Jurkat, Clone E6-1 (cell line): ENCODE results near the gene MMP24OS.

Source experiments
- DNase-seq: peaks from one replicate; pipeline ENCODE4 v3.0.0-alpha.2; 2011; ENCODE audit warnings: low read depth, low spot score
- H3K4me3 ChIP-seq: 2 replicates; pipeline ENCODE4 v1.5.1; 2011; ENCODE audit warnings: mild to moderate bottlenecking, low read length, control low read depth, moderate library complexity

The MMP24OS gene

GRCh38 chr20:35281506-35282101 is 3.7 kb upstream of the MMP24OS start:
- no peak overlapping the region for H3K4me3 ChIP-seq
- no peak for DNase-seq

- no peak overlapping the region for H3K4me3 ChIP-seq
- DNase-seq = no peak
Measured at GRCh38 chr20:35280523-35280922, 2.6 kb upstream of the MMP24OS start.

GRCh38 chr20:35279533-35280174 is 1.7 kb upstream of the MMP24OS start:
- DNase-seq = no peak
- no peak overlapping the region for H3K4me3 ChIP-seq

- no peak for DNase-seq
- H3K4me3 ChIP-seq = no peak overlapping the region
Measured at GRCh38 chr20:35279040-35279439, 1.1 kb upstream of the MMP24OS start.

GRCh38 chr20:35277127-35277526 is 795 bp downstream of the MMP24OS start:
- peak overlapping the region; percentile 81 for H3K4me3 ChIP-seq

GRCh38 chr20:35276408-35276807 is 1.5 kb downstream of the MMP24OS start:
- no peak for DNase-seq
- no peak overlapping the region for H3K4me3 ChIP-seq

More at GRCh38 chr20:35277127-35277526, 795 bp downstream of the MMP24OS start:
- no peak for DNase-seq

- no peak for DNase-seq
- H3K4me3 ChIP-seq = no peak overlapping the region
Measured at GRCh38 chr20:35275741-35276251, 2.1 kb downstream of the MMP24OS start.

- H3K4me3 ChIP-seq = no peak overlapping the region
- DNase-seq = no peak
Measured at GRCh38 chr20:35274172-35275092, 3.5 kb downstream of the MMP24OS start.

GRCh38 chr20:35273449-35274171 is 4.3 kb downstream of the MMP24OS start:
- no peak overlapping the region for H3K4me3 ChIP-seq
- no peak for DNase-seq

GRCh38 chr20:35271904-35272303 is 6.0 kb downstream of the MMP24OS start:
- no peak for DNase-seq
- H3K4me3 ChIP-seq = no peak overlapping the region

GRCh38 chr20:35271073-35271882 is 6.6 kb downstream of the MMP24OS start:
- DNase-seq = no peak
- no peak overlapping the region for H3K4me3 ChIP-seq

- DNase-seq = no peak
- H3K4me3 ChIP-seq = no peak overlapping the region
Measured at GRCh38 chr20:35270021-35270902, 7.7 kb downstream of the MMP24OS start.

- H3K4me3 ChIP-seq = no peak overlapping the region
- no peak for DNase-seq
Measured at GRCh38 chr20:35269055-35269781, 8.7 kb downstream of the MMP24OS start.

GRCh38 chr20:35267092-35267491 is 10.8 kb downstream of the MMP24OS start:
- no peak overlapping the region for H3K4me3 ChIP-seq

GRCh38 chr20:35264755-35265154 is 13.2 kb downstream of the MMP24OS start:
- DNase-seq = no peak
- no peak overlapping the region for H3K4me3 ChIP-seq

More at GRCh38 chr20:35267092-35267491, 10.8 kb downstream of the MMP24OS start:
- no peak for DNase-seq

GRCh38 chr20:35263532-35264341 is 14.2 kb downstream of the MMP24OS start:
- H3K4me3 ChIP-seq = no peak overlapping the region

More at GRCh38 chr20:35263532-35264341, 14.2 kb downstream of the MMP24OS start:
- DNase-seq = no peak
